A549 (cell line): ENCODE results near the gene SEMA4D. TPM values are rescaled to one million over a fixed set of nuclear protein-coding genes. Genes with fewer than 3 reads are reported as not detected.

Source experiments
- ATAC-seq, 2 experiments: fragments of 200-7000 bp in 1 of 2; fragments of >200 bp in 1 of 2; cut with Nextera tagmentation in 1 of 2; cut with Tn5 transposase in 1 of 2; 3 replicates each; pipeline versions ENCODE4 v1.8.0 to v1.9.1; 2018 to 2020; ENCODE audit warnings: mild to moderate bottlenecking in 1 of 2, moderate library complexity in 1 of 2
- CTCF ChIA-PET: fragments of 300-600 bp; sonication (Branson Sonifier 250); formaldehyde crosslinking; extraction: SDS; loops from one replicate; lab custom pipeline; 2021; ENCODE audit warnings: antibody characterized with exemption, inconsistent platforms; lab: Yijun Ruan, JAX
- POLR2A ChIA-PET: fragments of 350-600 bp; formaldehyde crosslinking; extraction: SDS; loops from one replicate; lab custom pipeline; 2021; ENCODE audit warnings: antibody characterized with exemption, inconsistent platforms; lab: Yijun Ruan, JAX
- DNase-seq, 2 experiments: peaks; one replicate each; pipeline versions ENCODE4 v3.0.0 to v3.0.0-alpha.2; 2011 to 2016; ENCODE audit warnings: low read depth in 1 of 2, low spot score in 1 of 2
- FAIRE-seq: peaks from 2 replicates; lab custom pipeline; 2011; peaks lifted over from hg19 to GRCh38; lab: Jason Lieb, UNC
- H3K27ac ChIP-seq, 2 experiments: fragments of >200 bp; sonication (Bioruptor Twin); formaldehyde crosslinking; 3 replicates each; pipeline ENCODE4 v1.5.1; 2016 to 2017
- H3K4me1 ChIP-seq: fragments of >200 bp; sonication (Bioruptor Twin); formaldehyde crosslinking; 3 replicates; pipeline ENCODE4 v1.6.1; 2016
- H3K4me2 ChIP-seq: fragments of >200 bp; sonication (Bioruptor Twin); formaldehyde crosslinking; 3 replicates; pipeline ENCODE4 v1.6.1; 2016
- H3K4me3 ChIP-seq: fragments of >200 bp; sonication (Bioruptor Twin); formaldehyde crosslinking; 3 replicates; pipeline ENCODE4 v1.5.1; 2016
- H3K9me3 ChIP-seq: fragments of >200 bp; sonication (Bioruptor Twin); formaldehyde crosslinking; 3 replicates; pipeline ENCODE4 v1.6.1; 2016
- BHLHE40 ChIP-seq: IDR thresholded peaks from 2 replicates; pipeline ENCODE4 v1.6.1; 2012; ENCODE audit warnings: low read depth, low read length, inconsistent platforms
- CBX8 ChIP-seq: fragments of 200-600 bp; sonication (generic); IDR thresholded peaks from 2 replicates; pipeline ENCODE4 v1.6.1; 2016
- CEBPB ChIP-seq, 2 experiments: fragments of >200 bp in 1 of 2; sonication (Bioruptor Twin) in 1 of 2; formaldehyde crosslinking in 1 of 2; IDR thresholded peaks; 2 replicates each; pipeline ENCODE4 v1.6.1; 2012 to 2016
- CHD2 ChIP-seq: fragments of 150-350 bp; IDR thresholded peaks from 2 replicates; pipeline ENCODE4 v1.6.1; 2014; ENCODE audit warnings: low read length; ENCODE audit not compliant: partially characterized antibody
- EHMT2 ChIP-seq: fragments of 200-600 bp; sonication (generic); IDR thresholded peaks from 2 replicates; pipeline ENCODE4 v1.6.1; 2016; ENCODE audit warnings: antibody characterized with exemption, low read depth, mild to moderate bottlenecking, moderate library complexity
- ESRRA ChIP-seq: fragments of 150-350 bp; IDR thresholded peaks from 2 replicates; pipeline ENCODE4 v1.6.1; 2014; ENCODE audit warnings: mild to moderate bottlenecking, low read length, borderline replicate concordance
- JUNB ChIP-seq: fragments of >200 bp; sonication (Bioruptor Twin); formaldehyde crosslinking; IDR thresholded peaks from 2 replicates; pipeline ENCODE4 v1.6.1; 2016
- MAX ChIP-seq: IDR thresholded peaks from 2 replicates; pipeline ENCODE4 v1.6.1; 2012
- MAZ ChIP-seq: fragments of 150-350 bp; IDR thresholded peaks from 2 replicates; pipeline ENCODE4 v1.6.1; 2014; ENCODE audit warnings: antibody characterized with exemption, low read depth, low read length, borderline replicate concordance
- NPAS2 ChIP-seq: fragments of 250-450 bp; sonication (Bioruptor Pico); IDR thresholded peaks from 2 replicates; pipeline ENCODE4 v1.8.0; 2022; ENCODE audit warnings: mild to moderate bottlenecking, moderate library complexity, borderline replicate concordance
- PBX3 ChIP-seq: IDR thresholded peaks from 2 replicates; pipeline ENCODE4 v1.6.1; 2012
- POLR2AphosphoS2 ChIP-seq: conservative IDR thresholded peaks from 2 replicates; pipeline ENCODE4 v1.6.1; 2012; ENCODE audit warnings: low read length, improper control_type of control experiment, inconsistent platforms
- SREBF2 ChIP-seq: fragments of 450-650 bp; IDR thresholded peaks from 2 replicates; pipeline ENCODE4 v1.6.1; 2014; ENCODE audit warnings: mild to moderate bottlenecking, moderate library complexity
- ZFP36 ChIP-seq: fragments of 450-650 bp; IDR thresholded peaks from 2 replicates; pipeline ENCODE4 v1.6.1; 2014; ENCODE audit warnings: borderline replicate concordance; ENCODE audit not compliant: partially characterized antibody
- WGBS: methylation state at CpG from one replicate; pipeline ENCODE4 v1.1.6; 2017; ENCODE audit errors: missing lambda C conversion rate; 5-methylcytosine and 5-hydroxymethylcytosine counted together
- polyA plus RNA-seq, 4 experiments: library from polyadenylated mRNA; depleted of rRNA in 3 of 4; stranded (reverse); fragments of >200 nt; fragmentation: RNase III in 1 of 4; extraction: RNeasy Plus Mini Kit Qiagen cat#74134 plus additional on column Dnase treatment in 1 of 4; gene quantifications; 2 replicates in 3 of 4; 3 replicates in 1 of 4; pipeline ENCODE4 v1.2.3, GENCODE V29; 2011 to 2017
- TF ChIP-seq, protein P1 (sequence below): fragments of >200 bp; sonication (Bioruptor Twin); formaldehyde crosslinking; IDR thresholded peaks from 2 replicates; pipeline ENCODE4 v1.6.1; 2016
- TF ChIP-seq, protein P2 (sequence below): fragments of >200 bp; sonication (Bioruptor Twin); formaldehyde crosslinking; IDR thresholded peaks from 3 replicates; pipeline ENCODE4 v1.5.1; 2016

The SEMA4D gene
- polyA plus RNA-seq, 2 of the 4 experiments (the other 2 are of a cell fraction): 5.3 to 7.2 TPM

DNA sequence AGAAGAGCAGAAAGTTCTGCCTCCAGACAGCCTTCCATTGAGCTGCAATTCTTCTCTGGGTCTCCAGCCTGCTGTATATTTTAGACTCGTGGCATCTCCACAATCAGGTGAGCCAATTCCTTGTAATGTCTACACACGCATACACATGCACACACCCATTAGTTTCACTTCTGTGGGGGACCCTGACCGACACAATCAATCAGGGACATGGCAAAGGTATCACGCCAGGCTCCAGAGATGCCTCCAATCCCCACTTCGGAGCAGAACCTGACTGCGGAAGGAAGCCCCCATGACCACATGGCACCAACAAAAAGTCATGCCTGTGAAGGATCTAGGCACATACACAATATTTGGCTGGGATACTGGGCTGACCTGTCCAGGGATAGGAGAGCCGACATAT lies 21.4 kb downstream of the SEMA4D start:
- Histone ChIP-seq H3K4me2 (no peak overlapping the region), H3K27ac (no peak overlapping the region), H3K4me1 (0 out of 3 replicates have a peak, but pooled peaks cover 4% of the 10 kb centered on the region), H3K4me3 (no peak overlapping the region), H3K9me3 (no peaks in the 10 kb centered on the region)
- whole genome bisulfite sequencing: 81% methylated on average over 7 of the region's 7 CpGs
- CTCF ChIA-PET: no interaction called here
- DNase-seq: no peak
- POLR2A ChIA-PET: no interaction called here
- TF ChIP-seq EHMT2: no peak
- no peak for TF ChIP-seq MAX
- no peak for TF ChIP-seq PBX3
- TF ChIP-seq ZFP36: no peak
- no peak for TF ChIP-seq CBX8
- TF ChIP-seq JUNB: no peak
- TF ChIP-seq, protein P1, sequence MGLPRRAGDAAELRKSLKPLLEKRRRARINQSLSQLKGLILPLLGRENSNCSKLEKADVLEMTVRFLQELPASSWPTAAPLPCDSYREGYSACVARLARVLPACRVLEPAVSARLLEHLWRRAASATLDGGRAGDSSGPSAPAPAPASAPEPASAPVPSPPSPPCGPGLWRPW: no peak
- no peak for TF ChIP-seq MAZ
- no peak for TF ChIP-seq POLR2AphosphoS2
- TF ChIP-seq BHLHE40: no peak
- ATAC-seq: no peak
- no peak for FAIRE-seq

- ChIA-PET POLR2A (no interaction called here), CTCF (no interaction called here)
- no peak for TF ChIP-seq CHD2
- TF ChIP-seq, protein P2, sequence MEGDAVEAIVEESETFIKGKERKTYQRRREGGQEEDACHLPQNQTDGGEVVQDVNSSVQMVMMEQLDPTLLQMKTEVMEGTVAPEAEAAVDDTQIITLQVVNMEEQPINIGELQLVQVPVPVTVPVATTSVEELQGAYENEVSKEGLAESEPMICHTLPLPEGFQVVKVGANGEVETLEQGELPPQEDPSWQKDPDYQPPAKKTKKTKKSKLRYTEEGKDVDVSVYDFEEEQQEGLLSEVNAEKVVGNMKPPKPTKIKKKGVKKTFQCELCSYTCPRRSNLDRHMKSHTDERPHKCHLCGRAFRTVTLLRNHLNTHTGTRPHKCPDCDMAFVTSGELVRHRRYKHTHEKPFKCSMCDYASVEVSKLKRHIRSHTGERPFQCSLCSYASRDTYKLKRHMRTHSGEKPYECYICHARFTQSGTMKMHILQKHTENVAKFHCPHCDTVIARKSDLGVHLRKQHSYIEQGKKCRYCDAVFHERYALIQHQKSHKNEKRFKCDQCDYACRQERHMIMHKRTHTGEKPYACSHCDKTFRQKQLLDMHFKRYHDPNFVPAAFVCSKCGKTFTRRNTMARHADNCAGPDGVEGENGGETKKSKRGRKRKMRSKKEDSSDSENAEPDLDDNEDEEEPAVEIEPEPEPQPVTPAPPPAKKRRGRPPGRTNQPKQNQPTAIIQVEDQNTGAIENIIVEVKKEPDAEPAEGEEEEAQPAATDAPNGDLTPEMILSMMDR: no peak
- TF ChIP-seq ESRRA: no peak
- TF ChIP-seq SREBF2: no peak
- TF ChIP-seq MAZ: no peak
- TF ChIP-seq NPAS2 (CRISPR knock-in tag): no peak
- no peak for ATAC-seq
- Histone ChIP-seq H3K9me3 (no peaks in the 10 kb centered on the region), H3K27ac (no peak overlapping the region), H3K4me3 (no peak overlapping the region), H3K4me2 (no peak overlapping the region), H3K4me1 (0 out of 3 replicates have a peak, but pooled peaks cover 4% of the 10 kb centered on the region)
- WGBS: 90% methylated on average over 9 of the region's 9 CpGs
- FAIRE-seq: no peak
- no peak for DNase-seq
Measured at GRCh38 chr9:89475891-89476440, 21.9 kb downstream of the SEMA4D start.

- DNase-seq (no peak), ATAC-seq (no peak), FAIRE-seq (no peak)
- ChIA-PET CTCF (no interaction called here), POLR2A (no interaction called here)
- no peak overlapping the region for H3K27ac ChIP-seq
- H3K4me3 ChIP-seq: no peak overlapping the region
- H3K4me2 ChIP-seq: no peak overlapping the region
- 83% methylated on average over 3 of the region's 3 CpGs for WGBS
- no peaks in the 10 kb centered on the region for H3K9me3 ChIP-seq
- TF ChIP-seq CEBPB (IDR thresholded peaks at IDR 0.05): no peak
- H3K4me1 ChIP-seq: 0 out of 3 replicates have a peak, but pooled peaks cover 4% of the 10 kb centered on the region
Measured at GRCh38 chr9:89474939-89475338, 23.0 kb downstream of the SEMA4D start.
